NCI-H526 (cell line): ENCODE results near the gene SP140L.
"Not testable (repeated sequence)": the region's sequence is repeated elsewhere in the genome, so short reads cannot be mapped to it uniquely, and the experiment has no call there.

Source experiments
- DNase-seq, 2 experiments: peaks; one replicate each; lab custom pipeline; 2025; lab: John Stamatoyannopoulos, UW

Gene SP140L

DNA sequence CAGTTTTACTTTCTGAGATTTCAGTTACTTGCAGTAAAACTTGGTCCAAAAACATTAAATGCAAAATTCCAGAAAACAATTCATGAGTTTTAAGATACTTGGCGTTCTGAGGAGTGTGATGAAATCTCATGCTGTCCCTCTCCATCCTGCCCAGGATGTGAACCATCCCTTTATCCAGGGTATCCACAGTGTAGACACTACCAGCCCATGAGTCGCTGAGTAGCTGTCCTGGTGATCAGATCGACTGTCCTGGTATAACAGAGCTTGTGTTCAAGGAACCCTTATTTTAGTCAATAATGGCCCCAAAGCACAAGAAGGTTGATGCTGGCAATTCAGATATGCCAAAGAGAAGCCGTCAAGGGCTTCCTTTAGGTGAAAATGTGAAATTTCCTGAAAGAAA lies 92.2 kb downstream of the SP140L start:
- no peak for DNase-seq

DNA sequence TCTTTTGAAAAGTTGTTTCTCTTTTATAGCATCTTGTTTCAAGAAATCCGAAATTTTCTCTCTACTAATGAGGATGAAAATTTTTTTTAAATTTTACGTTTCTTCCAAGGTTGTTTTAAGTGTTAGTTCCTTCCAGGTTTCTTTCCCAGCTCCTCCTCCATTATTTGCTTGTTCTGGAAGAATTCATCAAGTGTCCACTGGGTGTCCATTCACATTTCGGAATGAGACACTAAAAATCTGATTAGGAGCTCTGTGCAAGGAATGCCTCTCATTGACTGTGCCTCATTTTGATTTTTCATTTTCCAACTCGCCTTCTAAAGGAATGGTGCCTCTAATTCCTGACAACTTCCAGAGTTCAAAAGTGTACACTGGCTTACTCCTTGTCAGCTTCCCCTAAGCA lies 95.2 kb downstream of the SP140L start:
- DNase-seq, result no peak

DNA sequence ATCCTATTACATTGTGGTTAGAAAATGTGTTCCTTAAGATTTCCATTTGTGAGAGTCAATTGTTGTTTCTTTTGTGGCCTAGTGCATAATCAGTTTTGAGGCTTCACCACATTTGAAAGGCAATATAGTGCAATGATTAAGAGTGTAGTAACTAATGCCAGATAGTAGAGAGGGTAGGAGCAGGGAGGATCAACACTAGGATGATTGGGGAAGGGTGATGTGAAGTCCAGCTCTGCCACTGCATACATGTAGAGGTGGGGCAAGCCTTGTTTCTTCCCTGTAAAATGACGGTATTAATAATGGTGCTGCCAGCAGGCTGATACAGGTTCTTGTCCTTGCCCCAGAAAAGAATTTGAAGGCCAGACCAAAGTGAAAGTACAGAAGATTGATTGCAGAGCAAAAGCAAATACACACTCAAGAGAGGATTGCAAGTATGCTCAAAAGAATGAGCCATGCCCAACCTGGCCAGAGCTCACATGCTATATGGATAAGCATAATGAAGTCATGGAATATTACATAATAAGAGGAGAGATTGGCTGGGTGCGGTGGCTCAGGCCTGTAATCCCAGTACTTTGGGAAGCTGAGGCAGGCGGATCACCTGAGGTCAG lies 97.0 kb downstream of the SP140L start:
- DNase-seq, result no peak

DNA sequence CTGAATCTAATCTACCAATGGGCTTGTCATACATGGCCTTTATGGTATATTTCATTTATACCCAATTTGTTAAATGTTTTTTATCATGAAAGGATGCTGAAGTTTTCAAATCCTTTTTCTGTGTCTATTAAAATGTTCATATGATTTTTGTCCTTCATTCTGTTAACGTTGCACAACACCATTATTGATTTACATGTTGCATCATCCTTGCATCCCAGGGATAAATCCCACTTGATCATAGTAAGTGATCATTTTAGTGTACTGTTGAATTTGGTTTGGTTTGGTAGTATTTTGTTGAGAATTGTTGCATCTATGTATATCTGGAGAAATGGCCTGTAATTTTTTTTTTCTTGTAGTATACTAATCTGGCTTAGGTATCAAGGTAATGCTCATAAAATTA lies 98.4 kb downstream of the SP140L start:
- DNase-seq, result no peak

GRCh38 chr2:230429513-230429912 lies 102.5 kb downstream of the SP140L start:
- DNase-seq, result no peak

- DNase-seq, result no peak
Measured at GRCh38 chr2:230430957-230431910, 104.2 kb downstream of the SP140L start.

DNA sequence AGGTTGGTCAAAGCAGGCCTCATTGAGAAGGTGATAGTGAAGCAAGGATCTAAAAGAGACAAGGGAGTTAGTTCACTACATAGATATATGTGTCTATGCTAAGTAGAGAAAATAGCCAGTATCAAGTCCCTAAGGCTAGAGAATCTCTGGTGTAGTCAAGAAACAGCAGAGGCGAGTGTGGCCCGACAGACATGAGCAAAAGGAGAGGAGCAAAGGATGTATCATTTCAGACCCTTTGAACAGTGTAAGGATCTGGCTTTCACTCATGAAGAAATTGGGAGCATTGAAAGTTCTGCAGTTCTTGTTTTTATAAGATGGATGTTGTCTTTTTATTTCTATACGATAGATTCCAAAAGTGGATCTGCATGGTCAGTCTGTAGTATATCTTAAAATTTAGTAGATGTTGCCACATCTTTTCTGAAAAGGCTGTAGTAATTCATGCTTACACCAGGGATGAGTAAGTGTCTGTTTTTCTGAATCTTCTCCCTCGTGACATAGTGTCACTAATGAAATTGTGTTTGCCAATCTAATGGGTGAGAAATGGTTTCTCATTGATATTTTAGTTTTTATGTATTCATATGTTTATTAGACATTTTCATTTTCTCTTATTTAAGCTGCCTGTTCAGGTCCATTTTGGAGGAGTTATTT lies 107.8 kb downstream of the SP140L start:
- no peak for DNase-seq

- DNase-seq, result no peak
Measured at GRCh38 chr2:230435431-230435830, 108.4 kb downstream of the SP140L start.

- not testable (repeated sequence) for DNase-seq
Measured at GRCh38 chr2:230439121-230439520, 112.1 kb downstream of the SP140L start.

DNA sequence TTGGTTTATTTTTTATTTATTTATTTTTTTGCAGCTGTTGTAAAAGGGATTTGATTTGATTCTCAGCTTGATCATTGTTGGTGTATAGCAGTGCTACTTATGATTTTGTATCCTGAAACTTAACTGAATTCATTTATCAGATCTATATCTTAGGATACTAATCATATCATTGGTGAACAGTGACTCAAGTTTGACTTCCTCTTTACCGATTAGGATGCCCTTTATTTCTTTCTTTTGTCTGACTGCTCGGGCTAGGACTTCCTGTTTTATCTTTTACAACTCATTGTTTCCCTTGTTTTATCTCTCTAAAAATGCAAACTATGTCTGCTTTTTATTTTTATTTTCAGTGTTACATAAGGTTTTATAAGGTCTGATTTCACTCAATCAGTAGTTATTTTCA lies 112.6 kb downstream of the SP140L start:
- DNase-seq, result no peak

- DNase-seq, result no peak
Measured at GRCh38 chr2:230441227-230441897, 114.4 kb downstream of the SP140L start.

- no peak for DNase-seq
Measured at GRCh38 chr2:230443541-230443940, 116.5 kb downstream of the SP140L start.

- no peak for DNase-seq
Measured at GRCh38 chr2:230444832-230445231, 117.8 kb downstream of the SP140L start.

DNA sequence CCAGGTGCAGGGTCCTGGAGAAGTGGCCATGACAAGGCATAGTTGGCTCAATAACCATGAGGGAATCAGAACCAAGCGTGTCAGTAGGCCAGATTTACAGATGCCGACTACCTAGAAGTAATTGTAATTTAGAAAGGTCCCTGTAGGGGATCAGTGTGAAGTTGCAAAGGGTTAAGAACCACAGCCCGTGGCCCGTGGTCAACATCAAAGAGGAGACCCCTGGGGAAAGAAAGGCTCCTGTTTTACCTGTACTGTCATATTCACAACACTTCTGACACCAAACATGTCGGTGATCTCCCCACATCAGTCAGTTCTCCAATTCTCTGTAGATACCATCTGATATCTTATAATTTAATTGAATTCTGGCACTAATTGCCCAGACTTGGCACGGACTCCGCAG lies 120.0 kb downstream of the SP140L start:
- no peak for DNase-seq

DNA sequence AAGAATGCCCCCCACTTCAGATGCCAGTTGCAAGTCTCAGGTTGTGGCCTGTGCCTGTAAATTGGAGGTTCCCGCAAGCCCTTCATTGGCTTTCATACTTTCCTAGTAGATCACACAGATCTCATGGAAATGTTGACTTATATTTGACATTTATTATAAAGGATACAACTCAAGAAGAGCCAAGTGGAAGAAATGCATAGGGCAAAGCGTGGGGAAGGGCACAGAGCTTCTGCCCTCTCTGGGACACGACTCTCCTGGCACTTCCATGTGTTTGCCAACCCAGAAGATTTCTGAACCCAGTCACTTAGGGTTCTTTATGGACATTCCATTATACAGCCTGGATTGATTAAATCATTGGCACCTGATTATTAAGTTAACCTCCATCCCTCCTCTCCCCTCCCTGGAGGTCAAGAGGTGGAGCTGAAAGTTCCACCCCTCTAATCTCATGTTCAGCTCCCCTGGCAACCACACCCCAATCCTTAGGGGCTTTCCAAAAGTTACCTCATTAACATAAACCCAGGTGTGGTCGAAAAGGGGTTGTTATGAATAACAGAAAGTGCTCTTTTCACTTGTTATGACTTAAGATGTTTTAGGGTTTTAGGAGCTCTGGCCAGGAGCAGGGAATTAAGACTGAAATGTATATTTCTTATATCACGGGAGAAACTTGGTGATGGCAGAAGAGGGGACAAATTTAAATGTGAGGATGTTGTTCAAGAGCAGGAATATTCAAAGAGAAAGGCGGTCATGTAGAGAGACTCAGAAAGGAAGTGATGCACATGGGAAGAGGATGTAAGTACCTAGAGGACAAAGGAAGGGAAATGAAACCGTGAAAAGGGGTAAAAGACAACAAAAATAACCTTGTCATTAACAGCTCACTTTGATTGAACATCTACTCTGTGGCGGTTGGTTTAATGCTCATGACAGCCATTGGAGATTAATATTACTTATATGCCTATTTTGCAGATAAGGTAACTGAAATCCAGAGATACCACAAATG lies 120.8 kb downstream of the SP140L start:
- no peak for DNase-seq

DNA sequence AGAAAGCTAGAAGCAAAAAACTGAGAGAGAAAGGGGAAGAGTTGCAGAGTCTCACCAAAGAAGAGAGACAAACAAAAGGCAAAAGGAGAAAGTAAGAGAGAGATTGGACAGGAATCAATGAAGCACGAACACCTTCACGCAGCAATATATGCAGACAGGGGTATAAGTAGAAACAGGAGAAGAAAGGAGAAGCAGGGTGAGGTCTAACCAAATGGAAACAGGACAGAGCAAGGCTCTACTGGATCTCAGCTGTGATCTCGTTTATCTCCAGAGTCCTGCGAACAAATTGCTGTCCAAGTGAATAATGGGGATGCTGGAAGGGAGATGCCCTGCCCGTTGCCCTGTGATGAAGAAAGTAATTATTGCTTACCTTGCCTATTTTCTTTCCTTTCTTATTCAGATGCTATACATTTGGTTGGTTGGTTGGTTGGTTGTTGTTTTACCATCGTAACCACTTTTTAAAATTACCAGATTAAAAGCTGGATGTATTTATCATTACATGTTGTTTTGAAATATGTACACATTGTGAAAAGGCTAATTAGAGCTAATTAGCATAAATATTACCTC lies 123.0 kb downstream of the SP140L start:
- no peak for DNase-seq

- no peak for DNase-seq
Measured at GRCh38 chr2:230453006-230453405, 126.0 kb downstream of the SP140L start.
